HEK293T (cell line): ENCODE measurements around the gene PSTPIP1.

Source experiments
- ARNT ChIP-seq: fragments of 450-650 bp; IDR thresholded peaks from 2 replicates; pipeline ENCODE4 v1.6.1; 2017; ENCODE audit warnings: mild to moderate bottlenecking
- BHLHE40 ChIP-seq: fragments of 450-650 bp; IDR thresholded peaks from 2 replicates; pipeline ENCODE4 v1.6.1; 2016; ENCODE audit warnings: mild to moderate bottlenecking, moderate library complexity, borderline replicate concordance
- CTBP1 ChIP-seq: fragments of 450-650 bp; IDR thresholded peaks from 2 replicates; pipeline ENCODE4 v1.6.1; 2016; ENCODE audit warnings: borderline replicate concordance
- ELF4 ChIP-seq: fragments of 450-650 bp; IDR thresholded peaks from 2 replicates; pipeline ENCODE4 v1.6.1; 2017; ENCODE audit warnings: antibody characterized with exemption
- FOXA1 ChIP-seq: fragments of 450-650 bp; IDR thresholded peaks from 2 replicates; pipeline ENCODE4 v1.6.1; 2016; ENCODE audit warnings: mild to moderate bottlenecking
- FOXK2 ChIP-seq: fragments of 450-650 bp; IDR thresholded peaks from 2 replicates; pipeline ENCODE4 v1.6.1; 2016; ENCODE audit warnings: mild to moderate bottlenecking
- FOXM1 ChIP-seq: fragments of 450-650 bp; IDR thresholded peaks from 2 replicates; pipeline ENCODE4 v1.6.1; 2017; ENCODE audit warnings: mild to moderate bottlenecking, borderline replicate concordance
- HDGF ChIP-seq: fragments of 450-650 bp; IDR thresholded peaks from 2 replicates; pipeline ENCODE4 v1.6.1; 2017; ENCODE audit warnings: antibody characterized with exemption, borderline replicate concordance
- L3MBTL2 ChIP-seq: fragments of 450-650 bp; conservative IDR thresholded peaks from 2 replicates; pipeline ENCODE4 v1.6.1; 2016; ENCODE audit warnings: mild to moderate bottlenecking
- NFRKB ChIP-seq: fragments of 450-650 bp; IDR thresholded peaks from 2 replicates; pipeline ENCODE4 v1.6.1; 2016; ENCODE audit warnings: mild to moderate bottlenecking, moderate library complexity
- SP1 ChIP-seq: fragments of 450-650 bp; IDR thresholded peaks from 2 replicates; pipeline ENCODE4 v1.6.1; 2017
- SUZ12 ChIP-seq: fragments of 450-650 bp; IDR thresholded peaks from 2 replicates; pipeline ENCODE4 v1.6.1; 2016; ENCODE audit warnings: mild to moderate bottlenecking
- TARDBP ChIP-seq: fragments of 450-650 bp; IDR thresholded peaks from 2 replicates; pipeline ENCODE4 v1.6.1; 2016
- ZNF384 ChIP-seq: fragments of 450-650 bp; IDR thresholded peaks from 2 replicates; pipeline ENCODE4 v1.6.1; 2016

DNA sequence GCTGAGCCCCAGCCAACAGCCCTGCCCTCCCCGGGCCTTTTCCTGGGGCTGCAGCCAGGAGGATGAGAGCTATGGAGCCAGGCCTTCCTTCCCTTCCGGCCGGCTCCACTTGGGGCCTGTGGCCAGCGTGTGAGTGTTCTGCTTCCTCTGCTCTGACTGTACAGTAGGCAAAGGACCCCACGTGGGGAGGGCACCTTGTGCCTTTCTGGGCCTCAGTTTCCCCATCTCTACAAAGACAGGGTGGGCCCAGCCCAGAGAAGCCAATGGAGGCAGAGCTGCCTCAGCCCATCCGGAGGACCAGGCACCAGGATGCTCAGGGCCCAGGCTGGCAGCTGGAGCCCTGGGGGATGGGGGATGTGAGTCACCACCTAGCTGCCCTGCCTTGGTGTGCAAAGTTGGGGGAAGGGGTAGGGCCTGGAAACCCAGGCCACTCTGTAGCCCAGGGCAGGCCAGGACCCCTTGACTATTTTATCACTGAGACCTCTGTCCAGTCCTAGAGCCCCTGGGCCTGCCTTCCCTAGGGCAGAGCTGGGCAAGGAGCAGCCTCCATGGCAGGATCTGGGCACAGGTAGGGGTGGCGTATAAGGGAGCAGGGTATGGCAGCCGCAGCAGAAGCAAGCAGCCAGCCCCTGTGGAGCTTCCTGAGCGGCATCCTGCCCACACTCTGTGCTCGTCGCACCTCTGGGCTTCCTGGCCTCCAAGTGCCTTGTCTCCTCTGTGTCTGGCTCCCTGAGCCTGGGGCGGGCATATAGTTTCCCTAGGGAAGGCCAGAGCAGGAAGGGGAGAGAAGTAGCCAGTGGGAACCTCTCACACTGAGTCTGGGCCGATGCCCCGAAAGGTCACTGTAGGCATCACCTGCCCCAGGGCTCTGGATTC lies 1.8 kb downstream of the PSTPIP1 start:
- TF ChIP-seq SUZ12 = no peak
- TF ChIP-seq SP1 = no peak
- TF ChIP-seq ZNF384 = no peak
- no peak for TF ChIP-seq FOXA1
- no peak for TF ChIP-seq HDGF
- no peak for TF ChIP-seq NFRKB
- TF ChIP-seq ARNT = no peak
- no peak for TF ChIP-seq L3MBTL2
- TF ChIP-seq BHLHE40 = no peak
- no peak for TF ChIP-seq CTBP1
- TF ChIP-seq FOXK2 = no peak
- TF ChIP-seq ELF4 = no peak
- no peak for TF ChIP-seq TARDBP
- no peak for TF ChIP-seq FOXM1
